OCI-LY1 (cell line): ENCODE measurements around the gene RAB11FIP4.

Source experiments
- H2AFZ ChIP-seq: fragments of 200-600 bp; sonication (generic), shearing (Covaris generic); 2 replicates; pipeline ENCODE4 v1.6.0; 2014; ENCODE audit warnings: antibody characterized with exemption, mild to moderate bottlenecking, low read length
- H3F3A ChIP-seq: fragments of 200-600 bp; sonication (generic), shearing (Covaris generic); 2 replicates; pipeline ENCODE4 v1.6.0; 2014; ENCODE audit warnings: mild to moderate bottlenecking, antibody characterized with exemption, low read length, moderate library complexity; ENCODE audit not compliant: insufficient read depth
- H3K27ac ChIP-seq: fragments of 200-600 bp; sonication (generic); 2 replicates; pipeline ENCODE4 v1.5.1; 2014; ENCODE audit warnings: low read length, mixed run types, mild to moderate bottlenecking, low read depth; ENCODE audit not compliant: poor library complexity, severe bottlenecking
- H3K27me3 ChIP-seq: fragments of 200-600 bp; sonication (generic); 2 replicates; pipeline ENCODE4 v1.6.0; 2014; ENCODE audit warnings: antibody characterized with exemption, mild to moderate bottlenecking, low read length, moderate library complexity; ENCODE audit not compliant: insufficient read depth
- H3K36me3 ChIP-seq: fragments of 200-600 bp; sonication (generic); 2 replicates; pipeline ENCODE4 v1.6.1; 2014; ENCODE audit warnings: mild to moderate bottlenecking, antibody characterized with exemption, low read length, moderate library complexity, mixed read lengths; ENCODE audit not compliant: insufficient read depth
- H3K4me1 ChIP-seq: fragments of 200-600 bp; sonication (generic); 2 replicates; pipeline ENCODE4 v1.5.1; 2014; ENCODE audit warnings: mild to moderate bottlenecking, low read length, moderate library complexity; ENCODE audit not compliant: insufficient read depth, severe bottlenecking
- H3K4me2 ChIP-seq: fragments of 200-600 bp; sonication (generic), shearing (Covaris generic); 2 replicates; pipeline ENCODE4 v1.6.1; 2014; ENCODE audit warnings: low read length
- H3K4me3 ChIP-seq: fragments of 200-600 bp; sonication (generic); 2 replicates; pipeline ENCODE4 v1.5.1; 2014; ENCODE audit warnings: low read length, low read depth, mild to moderate bottlenecking, mixed read lengths; ENCODE audit not compliant: poor library complexity, severe bottlenecking
- H3K79me2 ChIP-seq: fragments of 200-600 bp; shearing (Covaris generic); 2 replicates; pipeline ENCODE4 v1.6.1; 2016; ENCODE audit warnings: mixed run types, low read length, mixed read lengths; ENCODE audit not compliant: insufficient read depth
- H3K9ac ChIP-seq: fragments of 200-600 bp; sonication (generic), shearing (Covaris generic); 2 replicates; pipeline ENCODE4 v1.6.1; 2014; ENCODE audit warnings: mild to moderate bottlenecking, low read length, mixed read lengths
- H3K9me2 ChIP-seq: fragments of 200-600 bp; sonication (generic), shearing (Covaris generic); 2 replicates; pipeline ENCODE4 v1.6.1; 2014; ENCODE audit warnings: low read depth, mild to moderate bottlenecking, low read length, mixed read lengths
- H3K9me3 ChIP-seq: fragments of 200-600 bp; shearing (Covaris generic); 2 replicates; pipeline ENCODE4 v1.6.1; 2014; ENCODE audit warnings: low read length, mixed read lengths
- H4K20me1 ChIP-seq: fragments of 200-600 bp; sonication (generic), shearing (Covaris generic); 2 replicates; pipeline ENCODE4 v1.6.0; 2016; ENCODE audit warnings: mild to moderate bottlenecking, low read length; ENCODE audit not compliant: insufficient read depth
- EZH2 ChIP-seq: fragments of 200-600 bp; sonication (generic), shearing (Covaris generic); IDR thresholded peaks from 2 replicates; pipeline ENCODE4 v1.8.0; 2017; ENCODE audit warnings: borderline replicate concordance, mixed run types, mild to moderate bottlenecking, antibody characterized with exemption, low read length, moderate library complexity, mixed read lengths
- TF ChIP-seq, protein P1 (sequence below): fragments of 200-600 bp; sonication (generic), shearing (Covaris generic); IDR thresholded peaks from 2 replicates; pipeline ENCODE4 v1.5.1; 2017; ENCODE audit warnings: mild to moderate bottlenecking, antibody characterized with exemption, low read length, moderate library complexity, mixed read lengths

RAB11FIP4 gene

DNA sequence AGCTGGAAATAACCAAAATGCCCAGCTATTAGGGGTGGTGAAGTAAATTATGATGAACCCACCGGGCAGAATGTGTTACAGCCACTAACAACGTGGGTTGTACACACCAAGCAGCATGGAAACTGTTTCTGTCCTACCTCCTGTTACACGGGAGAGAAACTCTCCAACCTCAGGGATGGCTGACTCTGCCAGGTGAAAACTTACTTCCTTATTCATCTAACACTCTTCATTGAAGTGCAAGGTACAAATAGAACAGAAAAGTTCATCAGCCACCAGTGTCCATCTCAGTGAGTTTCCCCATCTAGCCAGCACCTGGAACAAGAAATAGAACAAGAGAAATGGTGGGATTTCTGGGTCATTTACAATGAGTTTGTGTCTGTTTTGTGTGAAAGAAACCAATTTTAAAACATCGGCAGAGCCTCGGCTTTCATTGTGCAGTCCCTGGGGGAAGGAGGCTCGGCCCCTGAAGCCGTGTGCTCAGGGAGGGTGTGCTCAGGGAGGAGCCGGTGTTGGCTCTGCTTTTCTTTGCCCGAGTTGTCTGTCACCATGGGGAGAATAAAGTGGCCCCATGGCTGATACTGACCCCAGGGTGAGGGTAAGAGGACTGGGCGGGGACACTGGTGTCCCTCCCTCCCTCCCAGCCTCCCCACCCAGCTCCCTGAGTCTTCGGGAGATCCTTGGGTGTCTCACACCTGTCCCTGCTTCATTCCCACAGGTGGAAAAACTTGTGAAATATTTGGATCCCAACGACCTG, 39.8 kb downstream of the RAB11FIP4 start:
- no peak overlapping the region for H3K27ac ChIP-seq
- H3K36me3 ChIP-seq, result no peaks in the 10 kb centered on the region
- no peak overlapping the region for H3K9ac ChIP-seq
- no peaks in the 10 kb centered on the region for H3F3A ChIP-seq
- H3K4me2 ChIP-seq, result peak overlapping the region; percentile 24; the same call in 1 of the 2 replicates
- no peak overlapping the region for H2AFZ ChIP-seq
- TF ChIP-seq, protein P1, sequence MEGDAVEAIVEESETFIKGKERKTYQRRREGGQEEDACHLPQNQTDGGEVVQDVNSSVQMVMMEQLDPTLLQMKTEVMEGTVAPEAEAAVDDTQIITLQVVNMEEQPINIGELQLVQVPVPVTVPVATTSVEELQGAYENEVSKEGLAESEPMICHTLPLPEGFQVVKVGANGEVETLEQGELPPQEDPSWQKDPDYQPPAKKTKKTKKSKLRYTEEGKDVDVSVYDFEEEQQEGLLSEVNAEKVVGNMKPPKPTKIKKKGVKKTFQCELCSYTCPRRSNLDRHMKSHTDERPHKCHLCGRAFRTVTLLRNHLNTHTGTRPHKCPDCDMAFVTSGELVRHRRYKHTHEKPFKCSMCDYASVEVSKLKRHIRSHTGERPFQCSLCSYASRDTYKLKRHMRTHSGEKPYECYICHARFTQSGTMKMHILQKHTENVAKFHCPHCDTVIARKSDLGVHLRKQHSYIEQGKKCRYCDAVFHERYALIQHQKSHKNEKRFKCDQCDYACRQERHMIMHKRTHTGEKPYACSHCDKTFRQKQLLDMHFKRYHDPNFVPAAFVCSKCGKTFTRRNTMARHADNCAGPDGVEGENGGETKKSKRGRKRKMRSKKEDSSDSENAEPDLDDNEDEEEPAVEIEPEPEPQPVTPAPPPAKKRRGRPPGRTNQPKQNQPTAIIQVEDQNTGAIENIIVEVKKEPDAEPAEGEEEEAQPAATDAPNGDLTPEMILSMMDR, result no peak
- TF ChIP-seq EZH2, result no peak
- no peak overlapping the region for H3K4me3 ChIP-seq
- H3K9me2 ChIP-seq, result no peaks in the 10 kb centered on the region
- H4K20me1 ChIP-seq, result no peaks in the 10 kb centered on the region
- H3K4me1 ChIP-seq, result no peaks in the 10 kb centered on the region
- no peaks in the 10 kb centered on the region for H3K27me3 ChIP-seq
- H3K9me3 ChIP-seq, result no peaks in the 10 kb centered on the region
- H3K79me2 ChIP-seq, result no peaks in the 10 kb centered on the region

DNA sequence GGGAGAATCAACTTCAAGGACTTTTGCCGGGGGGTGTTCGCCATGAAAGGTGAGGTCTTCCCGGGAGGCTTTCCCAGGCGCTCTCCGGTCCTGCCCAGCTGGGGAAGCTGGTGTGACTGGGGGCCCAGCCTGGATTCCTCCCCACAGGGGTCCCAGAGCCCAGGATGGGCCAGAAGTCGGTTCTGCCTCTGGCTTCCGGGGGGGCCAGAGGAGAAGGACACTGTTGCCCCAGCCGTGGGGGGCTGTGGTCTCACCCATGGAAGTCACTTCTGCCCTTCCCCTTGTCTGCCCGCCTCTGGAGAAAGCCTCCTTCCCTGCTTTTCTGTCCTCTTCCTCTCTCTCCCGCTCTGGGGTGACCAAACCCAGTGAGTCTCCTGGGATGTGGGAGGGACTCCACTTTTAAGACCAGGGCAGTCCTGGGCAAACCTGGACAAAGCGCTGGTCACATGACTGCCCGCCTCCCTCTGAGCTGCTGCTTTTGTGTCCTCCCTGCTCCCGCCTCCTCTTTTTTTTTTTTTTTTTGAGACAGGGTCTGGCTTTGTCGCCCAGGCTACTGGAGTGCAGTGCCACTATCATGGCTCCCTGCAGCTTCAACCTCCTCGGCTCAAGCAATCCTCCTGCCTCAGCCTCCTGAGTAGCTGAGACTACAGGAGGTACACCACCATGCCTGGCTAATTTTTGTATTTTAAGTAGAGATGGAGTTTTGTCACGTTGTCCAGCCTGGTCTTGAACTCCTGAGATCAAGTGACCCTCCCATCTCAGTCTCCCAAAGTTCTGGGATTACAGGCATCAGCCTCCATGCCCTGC, 40.6 kb downstream of the RAB11FIP4 start:
- Histone ChIP-seq H3K4me3 (no peak overlapping the region), H3K4me1 (no peaks in the 10 kb centered on the region), H3K9me3 (no peaks in the 10 kb centered on the region), H3K4me2 (no peak overlapping the region), H3K79me2 (no peaks in the 10 kb centered on the region), H3K27ac (no peak overlapping the region), H3K9me2 (no peaks in the 10 kb centered on the region), H3K27me3 (no peaks in the 10 kb centered on the region), H2AFZ (no peak overlapping the region), H3K9ac (no peak overlapping the region), H3F3A (no peaks in the 10 kb centered on the region), H3K36me3 (no peaks in the 10 kb centered on the region), H4K20me1 (no peaks in the 10 kb centered on the region)
- TF ChIP-seq, protein P1, result no peak
- no peak for TF ChIP-seq EZH2

DNA sequence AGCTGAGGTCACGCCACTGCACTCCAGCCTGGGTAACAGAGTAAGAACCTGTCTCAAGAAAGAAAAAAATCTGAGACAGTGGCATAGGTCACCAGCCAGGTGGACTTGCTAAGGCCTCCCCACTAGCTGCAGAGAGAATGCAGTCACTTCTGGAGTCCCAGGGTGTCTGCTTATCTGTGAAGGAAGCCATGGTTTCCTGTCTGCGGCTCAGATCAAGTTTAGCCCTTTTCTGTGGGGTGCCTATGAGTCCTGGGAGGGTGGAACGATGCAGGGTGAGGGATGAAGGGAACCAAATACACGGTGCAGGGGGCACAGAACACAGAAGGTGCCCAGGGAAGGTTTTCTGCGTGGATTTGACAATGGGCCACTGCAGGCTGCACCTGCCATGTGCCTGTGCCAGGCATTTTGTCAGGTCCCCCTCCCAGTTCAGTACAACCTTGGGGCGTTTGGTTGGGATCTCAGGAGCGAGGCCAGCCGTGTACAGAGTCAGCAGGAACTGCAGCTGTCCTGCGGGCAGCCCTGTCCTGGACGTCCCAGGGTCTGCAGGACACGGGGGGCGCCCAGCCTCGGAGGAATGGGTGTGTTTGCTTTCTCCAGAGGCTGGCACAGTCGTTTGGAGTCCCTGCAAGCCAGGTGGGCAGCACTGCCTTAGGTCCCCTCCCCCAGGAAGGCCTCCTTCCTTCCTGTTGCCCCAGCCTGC, 41.8 kb downstream of the RAB11FIP4 start:
- no peaks in the 10 kb centered on the region for H3K27me3 ChIP-seq
- H2AFZ ChIP-seq, result no peak overlapping the region

More for the DNA sequence above, 41.8 kb downstream of the RAB11FIP4 start:
- H3K4me3 ChIP-seq, result no peak overlapping the region
- no peaks in the 10 kb centered on the region for H3K9me3 ChIP-seq
- no peaks in the 10 kb centered on the region for H3K36me3 ChIP-seq
- no peaks in the 10 kb centered on the region for H3F3A ChIP-seq
- no peaks in the 10 kb centered on the region for H3K79me2 ChIP-seq
- H3K9me2 ChIP-seq, result no peaks in the 10 kb centered on the region
- no peak for TF ChIP-seq EZH2
- TF ChIP-seq, protein P1, result no peak
- no peak overlapping the region for H3K4me2 ChIP-seq
- no peaks in the 10 kb centered on the region for H4K20me1 ChIP-seq
- no peak overlapping the region for H3K9ac ChIP-seq
- H3K27ac ChIP-seq, result no peak overlapping the region
- peaks cover 4% of the 10 kb centered on the region for H3K4me1 ChIP-seq
